NB4 (cell line): Measurements from ENCODE around the gene GRID1.
"Not testable (repeated sequence)": the region's sequence is repeated elsewhere in the genome, so short reads cannot be mapped to it uniquely, and the experiment has no call there.

Source experiments
- CTCF ChIP-seq: IDR thresholded peaks from one replicate; pipeline ENCODE4 v1.5.1; 2012; ENCODE audit warnings: low read depth, low read length
- MAX ChIP-seq: IDR thresholded peaks from 2 replicates; pipeline ENCODE4 v1.6.1; 2011; ENCODE audit warnings: low read depth, low read length
- MYC ChIP-seq: IDR thresholded peaks from 2 replicates; pipeline ENCODE4 v1.6.1; 2011; ENCODE audit warnings: low read depth, low read length

- TF ChIP-seq CTCF, MAX, MYC: not testable (repeated sequence)
These were observed 527.9 kb downstream of the GRID1 start for GRCh38 chr10:85838660-85839059.
